ENCODE results near the gene YAP1. TPM values are rescaled to one million over a fixed set of nuclear protein-coding genes. Genes with fewer than 3 reads are reported as not detected.

Gene YAP1
- total RNA-seq, 1 donor from 2014 or later = 129 TPM

- no peak overlapping the region for H3K4me3 ChIP-seq (ENCODE audit: insufficient read depth, low read depth, low read length)
- FAIRE-seq = peak; percentile 9
- H3K4me2 ChIP-seq (ENCODE audit: low read length) = no peak overlapping the region
- peaks cover 17% of the 10 kb centered on the region for H3K4me1 ChIP-seq (ENCODE audit: insufficient read depth, low read length)
- peaks cover 8% of the 10 kb centered on the region for H3K36me3 ChIP-seq (ENCODE audit: insufficient read depth, low read length)
- H3K79me2 ChIP-seq (ENCODE audit: insufficient read depth, low read length) = peaks cover 53% of the 10 kb centered on the region
- H3K27ac ChIP-seq (ENCODE audit: low read depth, low read length) = no peak overlapping the region
- no peak for TF ChIP-seq EZH2 (IDR thresholded peaks at IDR 0.05; ENCODE audit: insufficient read depth, low read length)
- no peak for TF ChIP-seq CTCF (IDR thresholded peaks at IDR 0.05; ENCODE audit: insufficient read depth, low read depth, low read length)
- H2AFZ ChIP-seq (ENCODE audit: low read depth, low read length) = no peak overlapping the region
- H4K20me1 ChIP-seq (ENCODE audit: insufficient read depth, low read length) = peaks cover 13% of the 10 kb centered on the region
- Mint-ChIP-seq H3K36me3 (ENCODE audit: low read depth, unreplicated experiment) (peaks cover 8% of the 10 kb centered on the region), H3K4me3 (ENCODE audit: unreplicated experiment) (no peak overlapping the region), H3K9me3 (ENCODE audit: unreplicated experiment) (no peaks in the 10 kb centered on the region), H3K27me3 (ENCODE audit: low read depth, unreplicated experiment) (no peaks in the 10 kb centered on the region), H3K4me1 (ENCODE audit: low read depth, unreplicated experiment) (peaks cover 32% of the 10 kb centered on the region), H3K27ac (ENCODE audit: unreplicated experiment) (no peak overlapping the region)
- DNase-seq (ENCODE audit: low read depth) = no peak
- no peaks in the 10 kb centered on the region for H3K27me3 ChIP-seq (ENCODE audit: insufficient read depth, low read length)
- H3K9ac ChIP-seq (ENCODE audit: low read length) = no peak overlapping the region
- no peaks in the 10 kb centered on the region for H3K9me3 ChIP-seq (ENCODE audit: insufficient read depth, low read depth, low read length)
These were observed 74.2 kb downstream of the YAP1 start for GRCh38 chr11:102184269-102184987.

GRCh38 chr11:102186551-102187191, 76.4 kb downstream of the YAP1 start:
- Mint-ChIP-seq H3K4me3 (ENCODE audit: unreplicated experiment) (no peak overlapping the region), H3K36me3 (ENCODE audit: low read depth, unreplicated experiment) (peaks cover 10% of the 10 kb centered on the region), H3K9me3 (ENCODE audit: unreplicated experiment) (no peaks in the 10 kb centered on the region), H3K4me1 (ENCODE audit: low read depth, unreplicated experiment) (peaks cover 34% of the 10 kb centered on the region), H3K27me3 (ENCODE audit: low read depth, unreplicated experiment) (no peaks in the 10 kb centered on the region), H3K27ac (ENCODE audit: unreplicated experiment) (no peak overlapping the region)
- peaks cover 16% of the 10 kb centered on the region for H4K20me1 ChIP-seq (ENCODE audit: insufficient read depth, low read length)
- H3K4me1 ChIP-seq (ENCODE audit: insufficient read depth, low read length) = peaks cover 17% of the 10 kb centered on the region
- no peak overlapping the region for H3K4me3 ChIP-seq (ENCODE audit: insufficient read depth, low read depth, low read length)
- H3K27me3 ChIP-seq (ENCODE audit: insufficient read depth, low read length) = no peaks in the 10 kb centered on the region
- H3K9ac ChIP-seq (ENCODE audit: low read length) = peak overlapping the region; percentile 12
- peak overlapping the region; percentile 61 for H3K4me2 ChIP-seq (ENCODE audit: low read length)
- H3K79me2 ChIP-seq (ENCODE audit: insufficient read depth, low read length) = peaks cover 36% of the 10 kb centered on the region
- H2AFZ ChIP-seq (ENCODE audit: low read depth, low read length) = no peak overlapping the region
- H3K36me3 ChIP-seq (ENCODE audit: insufficient read depth, low read length) = peaks cover 3% of the 10 kb centered on the region
- TF ChIP-seq CTCF (IDR thresholded peaks at IDR 0.05; ENCODE audit: insufficient read depth, low read depth, low read length) (no peak), EZH2 (IDR thresholded peaks at IDR 0.05; ENCODE audit: insufficient read depth, low read length) (no peak)
- DNase-seq (ENCODE audit: low read depth) (no peak), FAIRE-seq (no peak)
- no peak overlapping the region for H3K27ac ChIP-seq (ENCODE audit: low read depth, low read length)
- H3K9me3 ChIP-seq (ENCODE audit: insufficient read depth, low read depth, low read length) = no peaks in the 10 kb centered on the region
